NCI-H446 treated with DMSO at 0.1 percent for 48 hours (cell line): ENCODE results near the gene RUBCN.
"Not testable (repeated sequence)": the region's sequence is repeated elsewhere in the genome, so short reads cannot be mapped to it uniquely, and the experiment has no call there.

Experiments used
- DNase-seq: peaks from one replicate; lab custom pipeline; 2025; lab: John Stamatoyannopoulos, UW

The RUBCN gene

GRCh38 chr3:197734667-197735318 lies 1.9 kb downstream of the RUBCN start:
- no peak for DNase-seq

GRCh38 chr3:197733042-197733441 lies 3.7 kb downstream of the RUBCN start:
- DNase-seq = no peak

- DNase-seq = not testable (repeated sequence)
These were observed 5.2 kb downstream of the RUBCN start for GRCh38 chr3:197731483-197731882.

- DNase-seq = not testable (repeated sequence)
These were observed 5.9 kb downstream of the RUBCN start for GRCh38 chr3:197730770-197731169.

- no peak for DNase-seq
These were observed 6.5 kb downstream of the RUBCN start for GRCh38 chr3:197730200-197730599.

- no peak for DNase-seq
These were observed 8.2 kb downstream of the RUBCN start for GRCh38 chr3:197728487-197728886.

- not testable (repeated sequence) for DNase-seq
These were observed 8.8 kb downstream of the RUBCN start for GRCh38 chr3:197727878-197728277.

GRCh38 chr3:197722734-197723133 lies 14.0 kb downstream of the RUBCN start:
- no peak for DNase-seq

- no peak for DNase-seq
These were observed 16.0 kb downstream of the RUBCN start for GRCh38 chr3:197720694-197721093.

GRCh38 chr3:197718891-197719290 lies 17.8 kb downstream of the RUBCN start:
- DNase-seq = no peak

GRCh38 chr3:197714251-197714650 lies 22.5 kb downstream of the RUBCN start:
- no peak for DNase-seq

GRCh38 chr3:197713477-197713822 lies 23.3 kb downstream of the RUBCN start:
- DNase-seq = no peak

GRCh38 chr3:197711973-197712707 lies 24.6 kb downstream of the RUBCN start:
- no peak for DNase-seq

- not testable (repeated sequence) for DNase-seq
These were observed 25.7 kb downstream of the RUBCN start for GRCh38 chr3:197710965-197711364.

- DNase-seq = no peak
These were observed 27.6 kb downstream of the RUBCN start for GRCh38 chr3:197709135-197709534.

GRCh38 chr3:197706658-197707057 lies 30.0 kb downstream of the RUBCN start:
- DNase-seq = no peak

GRCh38 chr3:197701841-197702240 lies 34.9 kb downstream of the RUBCN start:
- no peak for DNase-seq

- DNase-seq = no peak
These were observed 36.6 kb downstream of the RUBCN start for GRCh38 chr3:197700095-197700494.

GRCh38 chr3:197697355-197697754 lies 39.3 kb downstream of the RUBCN start:
- no peak for DNase-seq

- DNase-seq = no peak
These were observed 42.5 kb downstream of the RUBCN start for GRCh38 chr3:197694251-197694650.

GRCh38 chr3:197692641-197693040 lies 44.1 kb downstream of the RUBCN start:
- DNase-seq = no peak

- DNase-seq = no peak
These were observed 46.0 kb downstream of the RUBCN start for GRCh38 chr3:197690754-197691153.

- DNase-seq = no peak
These were observed 49.1 kb downstream of the RUBCN start for GRCh38 chr3:197687570-197687969.

- DNase-seq = no peak
These were observed 49.8 kb downstream of the RUBCN start for GRCh38 chr3:197686899-197687298.
